Adipocyte (in vitro differentiated cells): ENCODE measurements around the gene SF3A1.

Source experiments
- DNase-seq: peaks from one replicate; pipeline ENCODE4 v3.0.0-alpha.2; 2015; ENCODE audit warnings: low read depth
- H3K27me3 ChIP-seq: replicated peaks from 2 replicates; pipeline ENCODE4 v1.7.0; 2013; ENCODE audit warnings: mild to moderate bottlenecking, low read length, moderate library complexity; ENCODE audit not compliant: control insufficient read depth, insufficient read depth
- H3K36me3 ChIP-seq: 2 replicates; pipeline ENCODE4 v1.7.0; 2013; ENCODE audit warnings: low read length, mild to moderate bottlenecking, moderate library complexity; ENCODE audit not compliant: control insufficient read depth, insufficient read depth, severe bottlenecking
- H3K4me1 ChIP-seq: 2 replicates; pipeline ENCODE4 v1.7.0; 2013; ENCODE audit warnings: mild to moderate bottlenecking, low read length, moderate library complexity; ENCODE audit not compliant: control insufficient read depth, insufficient read depth
- H3K4me3 ChIP-seq: 2 replicates; pipeline ENCODE4 v1.7.0; 2013; ENCODE audit warnings: mild to moderate bottlenecking, low read length, moderate library complexity
- H3K9ac ChIP-seq: 2 replicates; pipeline ENCODE4 v1.7.0; 2013; ENCODE audit warnings: mild to moderate bottlenecking, low read length, moderate library complexity
- H3K9me3 ChIP-seq: 2 replicates; pipeline ENCODE4 v1.7.0; 2013; ENCODE audit warnings: mild to moderate bottlenecking, low read length, moderate library complexity; ENCODE audit not compliant: control insufficient read depth

Gene SF3A1

DNA sequence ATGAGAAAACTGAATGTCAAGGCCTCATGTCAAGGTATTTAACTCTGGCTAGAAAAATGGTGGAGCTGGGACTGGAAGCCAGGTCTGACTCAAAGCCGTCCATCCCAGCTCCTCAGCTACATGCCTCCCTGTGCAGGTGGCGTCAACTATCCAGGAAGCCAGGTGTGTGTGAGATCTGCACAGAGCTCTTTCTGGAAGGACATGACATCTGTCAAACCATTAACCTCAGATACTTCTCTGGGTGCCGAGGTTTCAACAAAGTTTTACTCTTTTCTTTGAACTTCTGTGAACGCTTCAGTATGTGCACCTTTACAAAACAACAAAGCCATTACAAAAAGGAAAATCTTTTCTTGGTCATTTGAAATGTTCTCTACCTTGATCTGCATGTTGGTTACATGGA, 60.4 kb downstream of the SF3A1 start:
- Histone ChIP-seq H3K4me3 (no peak overlapping the region), H3K4me1 (peaks cover 8% of the 10 kb centered on the region), H3K9ac (no peak overlapping the region), H3K9me3 (no peaks in the 10 kb centered on the region), H3K36me3 (peaks cover 96% of the 10 kb centered on the region), H3K27me3 (no peaks in the 10 kb centered on the region)
- no peak for DNase-seq

DNA sequence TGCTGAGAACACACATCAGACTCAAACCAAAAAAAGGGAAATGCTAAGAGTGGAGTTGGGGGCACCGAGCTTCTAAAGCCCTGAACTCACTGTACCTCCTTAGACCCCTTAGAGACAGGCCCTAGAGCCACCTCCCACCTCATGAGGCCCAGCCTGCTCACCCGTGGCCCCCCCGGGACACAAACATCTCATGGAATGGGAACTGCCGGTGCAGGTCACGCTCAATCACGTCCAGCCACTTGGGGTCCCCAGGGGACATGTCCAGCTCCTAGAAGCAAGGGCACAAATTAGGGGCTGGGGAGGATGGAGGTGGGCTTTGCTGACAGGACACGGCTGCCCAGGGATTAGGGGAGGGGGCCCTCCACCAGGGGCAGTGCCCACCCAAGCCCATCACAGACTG, 61.1 kb downstream of the SF3A1 start:
- Histone ChIP-seq H3K4me3 (no peak overlapping the region), H3K27me3 (no peaks in the 10 kb centered on the region), H3K9me3 (no peaks in the 10 kb centered on the region), H3K4me1 (peaks cover 12% of the 10 kb centered on the region), H3K9ac (no peak overlapping the region), H3K36me3 (peaks cover 88% of the 10 kb centered on the region)
- no peak for DNase-seq

DNA sequence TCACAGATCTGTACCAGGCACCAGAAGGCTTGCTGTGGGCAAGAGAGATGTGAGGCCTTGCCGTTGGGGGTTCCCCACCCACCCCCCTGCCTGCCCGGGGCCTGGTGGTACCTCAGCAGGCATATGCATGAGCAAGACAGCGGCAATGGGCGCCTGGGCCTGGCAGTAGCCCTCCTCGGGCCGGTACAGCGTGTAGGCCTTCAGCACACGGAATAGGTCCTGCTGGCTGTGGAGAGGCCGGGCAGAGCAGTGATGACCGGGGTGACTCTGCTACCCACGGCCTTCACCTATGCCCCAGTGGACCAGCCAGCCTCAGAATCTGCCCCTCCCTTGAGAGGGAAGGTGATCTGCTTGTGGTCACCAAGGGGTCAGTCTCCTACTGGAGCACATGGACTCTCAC, 61.9 kb downstream of the SF3A1 start:
- Histone ChIP-seq H3K36me3 (peaks cover 81% of the 10 kb centered on the region), H3K4me3 (no peak overlapping the region), H3K4me1 (peaks cover 19% of the 10 kb centered on the region), H3K9ac (no peak overlapping the region), H3K9me3 (no peaks in the 10 kb centered on the region), H3K27me3 (no peaks in the 10 kb centered on the region)
- no peak for DNase-seq

DNA sequence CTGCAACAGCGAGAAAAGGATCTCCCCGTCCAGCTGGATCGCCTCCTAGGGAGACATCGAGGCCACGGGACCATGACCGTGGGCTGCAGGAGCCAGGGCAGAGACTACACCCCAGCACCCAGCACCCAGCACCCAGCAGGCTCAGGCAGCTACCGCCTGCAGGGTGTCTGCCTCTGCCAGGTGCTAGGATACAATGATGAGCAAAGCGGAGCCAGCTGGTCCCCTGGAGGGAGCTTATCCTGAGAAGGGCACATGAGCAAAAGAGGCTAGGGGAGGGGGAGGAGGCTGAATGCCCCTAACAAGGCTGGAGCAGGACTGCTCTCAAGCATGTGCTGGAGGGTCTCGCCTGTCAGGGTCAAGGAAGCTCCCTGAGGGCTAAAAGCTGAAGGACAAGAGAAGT, 62.6 kb downstream of the SF3A1 start:
- H3K4me1 ChIP-seq, result peaks cover 20% of the 10 kb centered on the region
- no peaks in the 10 kb centered on the region for H3K9me3 ChIP-seq
- peaks cover 75% of the 10 kb centered on the region for H3K36me3 ChIP-seq
- H3K9ac ChIP-seq, result no peak overlapping the region
- no peak for DNase-seq
- no peaks in the 10 kb centered on the region for H3K27me3 ChIP-seq
- H3K4me3 ChIP-seq, result no peak overlapping the region

DNA sequence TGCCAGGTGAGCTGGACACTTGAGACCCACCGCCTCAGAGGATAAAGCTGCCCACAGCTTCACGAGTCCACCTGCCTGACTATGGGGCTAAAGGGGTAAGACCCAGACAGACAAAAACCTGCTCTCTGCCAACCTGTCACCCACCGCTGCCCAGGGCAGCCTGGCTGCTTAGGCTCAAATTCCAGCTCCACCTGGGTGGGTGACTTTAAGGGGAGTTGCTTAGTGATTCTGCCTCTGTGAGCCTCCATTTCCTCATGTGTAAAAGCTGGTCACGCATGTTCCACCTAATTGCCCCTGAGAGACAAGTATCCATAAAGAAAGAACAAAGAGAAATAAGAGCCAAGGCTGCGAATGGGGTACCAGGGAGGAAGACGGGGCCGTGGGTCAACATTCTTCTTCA, 63.7 kb downstream of the SF3A1 start:
- no peak for DNase-seq
- no peak overlapping the region for H3K9ac ChIP-seq
- no peak overlapping the region for H3K4me3 ChIP-seq
- no peaks in the 10 kb centered on the region for H3K27me3 ChIP-seq
- H3K36me3 ChIP-seq, result peaks cover 65% of the 10 kb centered on the region
- H3K4me1 ChIP-seq, result peaks cover 29% of the 10 kb centered on the region
- no peaks in the 10 kb centered on the region for H3K9me3 ChIP-seq

DNA sequence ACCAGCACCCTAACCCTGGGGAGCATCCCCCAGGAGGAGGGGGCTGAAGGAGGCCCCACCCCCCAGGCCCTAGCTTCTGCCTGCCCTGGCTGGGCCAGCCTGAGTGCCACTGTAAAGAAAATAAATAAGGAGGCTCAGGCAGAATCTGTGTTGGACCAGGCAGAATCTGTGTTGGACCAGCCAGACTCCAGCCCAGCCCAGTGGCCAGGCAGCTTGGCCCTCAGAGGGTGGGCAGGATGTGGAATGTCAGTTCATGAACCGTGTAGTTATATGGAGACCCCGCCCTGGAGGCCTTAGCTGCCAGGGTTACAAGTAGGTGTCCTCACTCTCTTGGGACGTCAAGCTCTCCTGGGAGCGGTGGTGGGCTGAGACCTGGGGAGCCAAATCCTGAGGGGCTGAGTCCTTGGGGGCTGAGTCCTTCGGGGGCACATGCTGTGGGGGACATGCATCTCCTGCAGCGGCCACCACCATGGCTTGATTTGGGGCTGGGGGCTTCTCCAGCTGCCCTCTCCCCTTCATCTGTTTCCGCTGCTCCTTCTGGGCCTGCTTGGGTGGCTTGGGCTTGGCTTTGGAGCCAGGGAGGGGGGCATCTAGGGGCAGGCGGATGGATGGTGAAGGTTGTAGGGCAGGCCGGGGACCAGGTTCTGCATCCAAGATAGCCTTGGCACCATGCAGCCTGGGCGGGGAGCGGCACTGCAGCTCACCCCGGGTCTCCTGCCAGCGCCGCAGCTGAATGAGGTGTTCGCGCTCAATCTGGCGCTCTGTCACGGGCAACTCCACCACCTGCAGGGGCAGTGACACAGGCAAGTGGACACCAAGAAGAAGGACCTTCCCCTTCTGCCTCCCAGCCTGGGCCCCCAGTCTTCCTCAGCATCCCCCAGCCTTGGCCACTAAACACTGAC, 64.4 kb downstream of the SF3A1 start:
- Histone ChIP-seq H3K9me3 (no peaks in the 10 kb centered on the region), H3K36me3 (peaks cover 58% of the 10 kb centered on the region)
- no peak for DNase-seq

DNA sequence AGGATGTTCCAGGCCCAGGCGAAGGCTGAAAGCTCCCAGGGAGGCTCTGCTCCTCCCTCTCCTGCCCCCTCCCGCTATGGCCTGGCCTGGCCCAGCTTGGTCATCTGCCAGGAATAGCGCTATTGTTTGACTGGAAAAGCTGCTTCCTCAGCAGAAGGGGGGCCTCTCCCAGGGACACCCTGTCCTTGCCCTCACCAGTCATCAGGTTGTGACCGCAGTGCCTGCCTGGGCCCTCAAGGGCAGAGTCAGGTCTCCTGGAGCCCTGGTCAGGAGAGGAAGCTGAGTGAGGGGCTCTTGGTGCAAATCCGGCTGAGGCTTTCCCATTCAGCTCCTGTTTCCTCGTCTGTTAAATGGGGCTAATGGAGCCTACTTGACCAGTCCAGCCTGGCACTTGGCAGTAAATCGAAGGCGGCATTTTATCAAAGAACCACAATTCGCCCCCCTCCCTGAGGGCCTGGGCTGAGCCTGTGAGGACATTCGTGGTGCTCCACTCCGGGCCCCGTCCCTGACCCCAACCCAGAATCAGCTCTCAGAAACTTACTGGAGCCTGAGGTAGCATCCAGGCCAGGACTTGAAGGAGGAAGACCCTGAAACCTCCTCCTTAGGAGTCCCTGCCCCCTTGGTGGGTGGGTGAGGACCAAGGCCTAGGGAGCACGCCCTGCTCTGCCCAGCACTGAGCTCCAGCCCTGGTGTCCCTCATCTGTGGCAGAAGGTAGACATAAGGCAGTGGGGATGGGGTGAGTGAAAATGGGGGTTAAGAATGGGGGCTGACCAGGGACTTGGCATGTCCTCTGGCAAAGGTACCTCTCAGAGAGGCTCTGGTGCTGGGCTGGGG, 65.4 kb downstream of the SF3A1 start:
- H3K9me3 ChIP-seq, result no peaks in the 10 kb centered on the region
- peak; percentile 51 for DNase-seq

More for the DNA sequence above, 64.4 kb downstream of the SF3A1 start:
- H3K9ac ChIP-seq, result no peak overlapping the region
- peaks cover 34% of the 10 kb centered on the region for H3K4me1 ChIP-seq
- no peaks in the 10 kb centered on the region for H3K27me3 ChIP-seq
- H3K4me3 ChIP-seq, result no peak overlapping the region

DNA sequence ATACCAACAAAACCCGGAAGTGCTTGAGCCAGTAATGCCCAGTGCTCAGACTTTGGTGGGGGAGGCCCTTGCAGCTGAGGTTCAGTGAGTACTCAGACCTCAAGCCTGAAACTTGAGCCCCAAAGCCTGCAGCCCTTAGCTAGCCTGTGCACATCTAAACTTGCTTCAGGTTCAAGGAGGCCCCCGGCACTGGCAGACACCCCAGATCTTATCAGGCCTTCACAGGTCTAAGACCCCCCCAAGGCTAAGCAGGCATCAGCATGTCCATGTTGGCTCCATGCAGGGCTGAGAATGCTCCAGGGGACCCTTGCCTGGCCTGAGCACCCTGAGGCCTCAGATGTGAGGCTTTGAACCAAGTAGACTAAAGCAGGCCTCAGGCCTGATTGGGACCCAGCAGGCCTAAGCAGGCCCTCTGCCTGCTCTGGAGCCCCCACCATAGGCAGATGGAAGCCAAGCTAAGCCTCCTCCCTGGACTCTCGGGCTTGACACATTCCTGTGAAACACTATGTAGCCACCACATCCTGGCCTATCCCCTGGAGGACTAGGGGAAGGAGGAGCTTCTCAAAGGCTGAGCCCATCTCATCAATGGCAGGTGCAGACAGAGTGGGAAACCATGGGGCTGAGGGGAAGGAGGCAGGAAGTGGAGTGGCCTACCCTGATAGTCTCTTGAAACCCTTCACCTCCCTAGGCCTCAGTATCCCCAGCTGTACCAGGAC, 66.2 kb downstream of the SF3A1 start:
- Histone ChIP-seq H3K9ac (peak overlapping the region; percentile 64), H3K9me3 (no peaks in the 10 kb centered on the region), H3K4me3 (peak overlapping the region; percentile 62), H3K27me3 (no peaks in the 10 kb centered on the region), H3K4me1 (peaks cover 34% of the 10 kb centered on the region), H3K36me3 (peaks cover 42% of the 10 kb centered on the region)
- DNase-seq, result peak; percentile 35

More for the DNA sequence above, 65.4 kb downstream of the SF3A1 start:
- Histone ChIP-seq H3K4me1 (peaks cover 34% of the 10 kb centered on the region), H3K36me3 (peaks cover 47% of the 10 kb centered on the region), H3K9ac (peak overlapping the region; percentile 64), H3K27me3 (no peaks in the 10 kb centered on the region), H3K4me3 (no peak overlapping the region)

DNA sequence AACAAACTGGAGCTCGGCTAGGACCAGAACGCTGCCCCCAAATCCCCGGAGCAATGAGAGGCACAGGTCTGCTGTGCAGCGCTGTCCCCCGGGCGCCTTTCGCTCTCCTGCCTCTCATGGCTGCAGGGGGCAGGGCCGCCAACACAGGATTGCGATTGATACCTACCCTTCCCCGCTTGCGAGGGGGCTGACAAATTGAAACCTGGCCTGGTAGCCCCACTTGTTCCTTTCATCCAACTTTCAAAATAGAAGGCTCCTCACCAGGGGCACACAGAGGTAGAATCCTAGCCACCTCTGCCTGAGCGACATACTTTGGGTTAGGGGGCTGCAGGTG, 66.7 kb downstream of the SF3A1 start:
- H3K27me3 ChIP-seq, result no peaks in the 10 kb centered on the region
- H3K4me3 ChIP-seq, result peak overlapping the region; percentile 62

DNA sequence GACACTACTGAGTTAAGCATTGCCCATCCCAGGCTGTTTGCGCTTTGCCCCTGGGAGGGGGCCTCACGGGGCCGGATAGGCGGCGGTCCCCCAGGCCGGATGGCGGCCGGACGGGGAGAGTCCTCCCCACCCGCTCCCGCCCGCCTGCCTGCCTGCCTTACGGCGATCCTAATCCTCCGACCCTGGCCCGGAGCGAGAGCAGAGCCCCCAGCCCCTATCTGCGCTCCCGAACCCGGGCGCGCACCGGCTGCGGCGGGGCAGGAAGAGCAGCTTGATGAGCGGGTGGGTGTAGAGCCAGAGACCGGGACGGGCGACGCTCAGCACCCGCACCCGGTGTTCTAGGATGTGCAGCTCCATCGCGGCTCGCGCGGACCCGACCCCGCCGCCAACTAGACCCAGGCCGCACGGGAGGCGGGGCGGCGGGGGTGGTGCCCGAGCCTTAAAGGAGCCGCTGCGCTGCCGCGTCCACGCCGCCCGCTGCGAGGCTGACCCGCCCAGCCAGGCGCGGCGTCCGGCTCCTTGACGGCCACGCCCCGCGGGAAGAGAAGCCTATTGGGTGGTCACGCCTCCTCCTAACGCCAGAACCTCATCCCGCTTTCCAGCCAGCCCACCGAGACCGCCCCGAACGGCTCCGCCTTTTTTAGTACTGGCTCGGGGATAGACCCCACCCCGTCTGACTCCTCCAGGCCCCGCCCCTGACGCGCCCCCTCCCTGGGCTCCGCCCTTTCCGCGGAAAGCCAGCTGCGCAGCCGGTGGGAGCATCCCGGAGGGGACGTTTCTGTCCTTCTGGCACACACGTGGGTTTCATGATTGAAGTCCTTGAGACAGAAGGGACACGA, 67.3 kb downstream of the SF3A1 start, which contains the start of gene CASTOR1:
TSS of gene CASTOR1 (minus strand) at position 365 of the 839 bp plus-strand sequence. CDS start at position 357, 8 bp downstream.
- peak; percentile 100 for DNase-seq
- Histone ChIP-seq H3K9me3 (no peaks in the 10 kb centered on the region), H3K36me3 (peaks cover 39% of the 10 kb centered on the region), H3K27me3 (no peaks in the 10 kb centered on the region), H3K4me3 (peak within 1 kb of the TSS; percentile 83), H3K9ac (peak within 1 kb of the TSS; percentile 86), H3K4me1 (peaks cover 34% of the 10 kb centered on the region)

More for the DNA sequence above, 66.7 kb downstream of the SF3A1 start:
- Histone ChIP-seq H3K9ac (peak overlapping the region; percentile 64), H3K36me3 (peaks cover 42% of the 10 kb centered on the region), H3K9me3 (no peaks in the 10 kb centered on the region), H3K4me1 (peaks cover 34% of the 10 kb centered on the region)
- no peak for DNase-seq
